ENCODE data around the gene TMC1.
"Not testable (repeated sequence)": the region's sequence is repeated elsewhere in the genome, so short reads cannot be mapped to it uniquely, and the experiment has no call there.

TMC1 gene

DNA sequence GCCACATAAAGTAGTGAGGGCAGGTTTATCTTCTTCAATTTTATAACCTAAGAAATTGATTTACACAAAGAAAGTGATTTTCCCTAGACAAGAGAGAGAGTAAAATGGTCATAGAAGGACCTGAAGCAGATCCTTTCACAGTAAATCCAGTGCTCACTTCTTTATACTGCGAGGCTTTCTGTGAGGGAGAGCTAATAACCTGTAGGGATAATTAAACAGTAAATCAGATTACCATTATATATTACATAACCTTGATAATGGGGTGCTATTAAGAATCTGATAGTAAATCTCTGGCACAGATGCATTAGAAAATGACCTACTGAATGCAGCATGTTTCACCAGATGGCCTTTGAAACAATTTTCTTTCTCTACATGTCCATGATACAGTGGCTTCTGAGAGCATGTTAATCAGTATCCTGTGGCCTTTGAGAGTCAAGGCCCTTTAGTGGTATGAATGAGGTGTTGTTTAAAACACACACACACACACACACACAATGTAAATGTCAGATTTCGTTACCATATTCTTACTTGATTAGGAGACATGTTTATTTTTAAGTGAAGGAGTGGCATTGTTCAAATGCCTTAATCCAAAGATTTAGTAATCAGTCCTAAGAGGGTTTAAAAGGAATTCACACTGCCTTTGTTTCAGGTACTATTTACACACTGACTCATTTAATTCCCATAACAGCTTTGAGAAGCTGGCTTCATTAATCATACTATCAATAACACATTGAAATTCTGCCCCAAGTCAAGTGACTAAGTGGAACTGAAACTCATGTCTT, 306.7 kb downstream of the TMC1 start:
- DNase-seq = no peak

- DNase-seq = no peak
These were observed 313.6 kb downstream of the TMC1 start for GRCh38 chr9:72834994-72835393.

- DNase-seq = no peak
These were observed 315.4 kb downstream of the TMC1 start for GRCh38 chr9:72836790-72837189.

DNA sequence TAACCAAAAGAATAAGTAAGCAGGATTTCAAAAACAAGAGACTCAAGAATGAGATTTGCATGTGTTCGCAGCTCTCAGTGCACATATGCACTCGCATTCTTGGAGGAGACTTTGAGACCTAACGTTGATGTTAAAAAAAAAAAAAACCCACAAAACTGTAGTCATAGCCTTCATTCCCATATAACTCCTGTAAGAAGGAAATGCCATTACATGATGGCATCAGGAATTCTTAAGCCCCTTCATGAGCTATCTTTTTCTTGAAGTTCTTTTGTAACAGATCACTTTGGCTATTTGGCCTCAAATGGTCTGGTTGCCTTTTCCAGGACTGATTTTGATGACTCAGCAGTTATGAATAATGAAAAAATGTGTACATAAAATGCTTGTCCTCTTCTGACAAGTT, 317.7 kb downstream of the TMC1 start:
- DNase-seq = no peak

- no peak for DNase-seq
These were observed 322.4 kb downstream of the TMC1 start for GRCh38 chr9:72843520-72844439.

DNA sequence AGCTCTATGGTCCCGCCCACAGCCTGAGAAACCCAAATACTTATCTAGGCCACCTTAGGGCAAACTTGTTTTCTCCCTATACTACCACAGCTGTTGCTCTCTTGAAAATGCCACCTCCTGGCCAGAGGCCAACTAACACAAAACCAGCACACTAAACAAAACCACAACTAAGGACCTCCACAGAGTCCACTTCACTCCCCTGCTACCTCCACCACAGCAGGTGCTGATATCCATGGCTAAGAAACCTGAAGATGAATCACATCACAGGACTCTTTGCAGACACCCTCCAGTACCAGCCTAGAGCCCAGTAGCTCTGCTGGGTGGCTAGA, 323.0 kb downstream of the TMC1 start:
- no peak for DNase-seq

DNA sequence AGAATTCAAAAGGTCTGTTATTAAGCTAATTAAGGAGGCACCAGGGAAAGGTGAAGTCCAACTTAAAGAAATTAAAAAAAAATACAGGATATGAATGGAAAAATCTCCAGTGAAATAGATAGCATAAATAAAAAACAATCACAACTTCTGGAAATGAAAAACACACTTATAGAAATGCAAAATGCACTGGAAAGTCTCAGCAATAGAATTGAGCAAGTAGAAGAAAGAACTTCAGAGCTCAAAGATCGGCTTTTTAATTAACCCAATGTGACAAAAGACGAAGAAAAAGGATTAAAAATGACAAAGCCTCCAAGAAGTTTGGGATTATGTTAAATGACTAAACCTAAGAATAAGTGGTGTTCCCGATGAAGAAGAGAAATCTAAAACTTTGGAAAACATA, 323.6 kb downstream of the TMC1 start:
- not testable (repeated sequence) for DNase-seq

GRCh38 chr9:72850209-72850608, 328.8 kb downstream of the TMC1 start:
- not testable (repeated sequence) for DNase-seq

DNA sequence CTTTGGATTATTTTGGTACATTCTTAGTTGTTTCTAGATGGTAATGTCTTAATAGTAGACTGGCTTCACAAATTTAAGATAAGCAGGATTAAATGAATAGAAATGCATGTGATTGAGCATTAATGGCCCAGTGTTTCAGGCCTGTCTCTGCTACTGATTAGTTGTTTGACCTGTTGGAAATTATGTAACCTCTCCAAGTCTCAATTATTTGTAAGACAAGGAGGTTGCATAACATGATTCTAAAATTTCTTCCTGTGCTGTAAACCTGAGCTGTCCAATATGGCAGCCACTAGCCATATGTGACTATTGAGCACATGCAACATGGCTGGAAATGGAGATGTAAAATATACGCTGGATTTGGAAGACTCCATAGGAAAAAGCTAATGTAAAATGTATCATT, 333.9 kb downstream of the TMC1 start:
- DNase-seq = no peak

- no peak for DNase-seq
These were observed 334.6 kb downstream of the TMC1 start for GRCh38 chr9:72855890-72856523.

- no peak for DNase-seq
These were observed 335.7 kb downstream of the TMC1 start for GRCh38 chr9:72856972-72857623.

DNA sequence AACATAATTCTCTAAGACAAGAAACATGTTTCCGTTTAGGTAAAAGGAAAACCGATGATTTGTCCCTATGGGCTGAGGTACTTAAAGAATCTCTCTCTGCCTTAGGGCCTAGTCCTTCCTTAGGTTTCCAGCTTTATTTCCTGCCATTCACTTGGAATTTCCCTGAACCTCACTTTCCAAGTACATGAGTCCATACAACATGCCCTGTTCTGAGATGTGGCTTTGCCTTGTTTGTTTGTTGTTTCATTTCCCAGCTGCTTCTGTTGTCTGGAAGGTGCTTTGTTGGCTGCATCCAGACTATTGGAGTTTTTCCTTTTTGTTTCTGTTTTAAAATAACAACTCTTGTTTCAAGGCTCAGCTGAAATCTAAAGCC, 336.2 kb downstream of the TMC1 start:
- DNase-seq = no peak

DNA sequence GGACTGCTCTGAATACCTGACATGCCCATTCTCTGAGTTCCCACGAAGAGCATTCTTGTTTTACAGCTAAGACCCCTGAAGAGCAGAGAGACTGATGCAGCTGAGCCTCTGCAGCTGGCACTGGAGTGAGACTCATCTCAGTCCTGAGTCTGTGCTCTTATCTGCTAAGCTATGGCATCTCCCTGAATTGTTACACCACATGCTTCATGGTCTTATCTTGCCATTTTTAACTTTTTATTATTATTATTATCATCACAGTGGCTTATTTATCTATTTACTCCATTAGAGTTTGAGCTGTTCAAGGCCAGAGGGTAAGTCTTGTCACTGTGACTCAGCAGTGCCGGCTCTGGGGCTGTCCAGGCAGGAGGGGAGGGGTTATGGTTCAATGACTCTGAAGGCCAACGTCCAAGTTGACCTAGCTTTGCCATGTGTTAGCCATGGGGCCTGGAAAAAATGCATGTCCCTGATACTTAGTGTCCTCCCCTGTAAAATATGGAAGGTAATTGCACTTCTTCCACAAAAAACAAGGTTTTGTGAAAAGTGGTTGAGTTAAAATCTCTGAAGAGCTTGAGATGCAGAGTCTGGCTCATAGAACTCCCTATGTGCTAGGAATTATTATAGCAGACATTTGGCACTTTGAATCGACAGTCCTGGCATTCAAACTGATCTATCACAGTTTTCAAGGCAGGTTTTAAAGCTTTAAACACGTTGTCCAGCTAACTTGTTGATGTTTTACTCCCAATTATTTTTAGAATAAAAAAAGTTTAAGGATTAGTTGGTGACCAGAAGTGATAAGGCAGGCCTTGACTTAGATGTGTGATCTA, 336.9 kb downstream of the TMC1 start:
- no peak for DNase-seq

- DNase-seq = not testable (repeated sequence)
These were observed 341.4 kb downstream of the TMC1 start for GRCh38 chr9:72862788-72863187.

DNA sequence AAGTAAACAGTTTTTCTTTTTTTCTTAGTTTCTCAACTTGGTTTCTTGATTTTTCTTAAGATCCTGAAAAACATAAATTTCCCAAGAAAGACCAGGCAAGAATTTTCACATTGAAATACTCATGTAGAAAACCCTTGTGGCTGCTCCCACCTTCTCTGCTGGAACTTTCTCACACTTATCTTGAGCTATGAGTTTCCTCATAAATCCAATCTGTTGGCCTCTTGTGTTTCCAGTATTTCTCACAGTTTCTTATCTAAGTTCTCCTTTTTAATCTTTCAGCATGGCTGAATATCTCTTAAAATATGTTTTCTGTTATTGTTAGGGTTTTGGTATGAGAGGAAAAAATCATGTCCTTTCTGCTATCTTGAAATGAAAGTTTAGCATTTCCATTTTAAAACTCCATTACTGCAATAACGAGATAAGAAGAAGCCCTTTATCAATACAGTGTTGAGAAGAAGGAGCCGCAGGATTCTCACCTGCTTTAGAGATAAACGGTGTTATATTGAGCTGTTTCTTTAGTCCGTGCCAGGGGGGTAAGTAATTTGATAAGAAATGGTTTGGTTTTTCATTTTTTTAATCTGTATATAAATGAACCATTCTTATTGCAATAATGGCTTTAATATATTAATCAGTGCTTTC, 342.2 kb downstream of the TMC1 start:
- DNase-seq = no peak

GRCh38 chr9:72864327-72864726, 342.9 kb downstream of the TMC1 start:
- no peak for DNase-seq

DNA sequence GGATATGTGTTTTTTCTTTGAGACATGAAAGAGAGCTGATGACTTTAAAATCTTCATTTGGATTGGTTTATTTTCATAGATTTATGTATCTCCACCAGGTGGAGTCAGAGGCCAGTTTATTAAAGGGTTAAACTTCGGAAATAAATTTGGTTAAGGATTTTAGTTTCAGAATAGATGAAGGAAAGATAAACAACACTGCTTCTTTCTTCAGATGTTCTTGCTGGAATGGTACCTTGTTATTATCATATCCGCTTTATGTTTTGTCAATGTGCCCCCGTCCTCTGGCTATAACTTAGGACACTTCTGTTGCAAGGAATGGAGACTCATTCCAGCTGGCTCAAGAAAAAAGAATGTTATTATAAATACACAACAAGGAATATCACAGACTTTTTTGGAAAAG, 350.3 kb downstream of the TMC1 start:
- no peak for DNase-seq

GRCh38 chr9:72872718-72873117, 351.3 kb downstream of the TMC1 start:
- DNase-seq = no peak

DNA sequence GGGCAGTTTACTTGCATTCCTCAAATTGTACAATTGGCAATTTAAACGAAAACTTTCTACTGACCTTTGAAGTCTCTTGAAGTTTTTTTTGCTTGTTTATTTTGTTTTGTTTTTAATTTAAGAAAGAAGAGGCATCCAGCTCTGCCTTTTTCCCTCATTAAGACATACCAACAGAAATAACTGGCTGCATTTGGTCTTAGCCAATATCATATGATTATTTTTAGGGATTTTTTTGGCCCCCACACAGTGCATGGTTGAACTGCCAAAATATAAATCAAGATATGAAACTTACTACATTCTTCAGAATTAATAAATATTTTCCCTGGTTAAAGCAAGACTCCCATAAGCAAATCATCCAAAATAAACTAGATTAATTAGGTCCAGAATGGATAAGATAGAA, 352.0 kb downstream of the TMC1 start:
- no peak for DNase-seq

- DNase-seq = no peak
These were observed 352.9 kb downstream of the TMC1 start for GRCh38 chr9:72874344-72874743.

- DNase-seq = no peak
These were observed 353.8 kb downstream of the TMC1 start for GRCh38 chr9:72875221-72875620.

DNA sequence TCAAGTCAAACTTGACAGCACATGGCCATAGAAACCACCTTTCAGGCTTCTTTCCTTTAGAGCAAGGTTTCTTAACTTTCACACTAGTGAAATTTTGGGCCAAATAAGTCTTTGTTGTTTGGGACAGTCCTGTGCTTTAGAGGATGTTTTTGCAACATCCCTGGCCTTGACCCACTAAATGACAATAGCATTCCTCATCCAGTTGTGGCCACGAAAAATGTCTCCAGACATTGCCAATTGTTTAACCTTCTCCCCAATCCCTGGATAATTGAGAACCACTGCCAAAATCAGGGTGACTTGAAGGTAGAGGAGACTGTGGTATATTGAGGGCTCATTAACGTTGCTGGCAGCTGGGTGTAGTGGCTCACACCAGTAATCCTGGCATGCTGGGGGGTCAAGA, 359.4 kb downstream of the TMC1 start:
- no peak for DNase-seq
